ENCODE data around the gene TTYH3.

TTYH3 gene

DNA sequence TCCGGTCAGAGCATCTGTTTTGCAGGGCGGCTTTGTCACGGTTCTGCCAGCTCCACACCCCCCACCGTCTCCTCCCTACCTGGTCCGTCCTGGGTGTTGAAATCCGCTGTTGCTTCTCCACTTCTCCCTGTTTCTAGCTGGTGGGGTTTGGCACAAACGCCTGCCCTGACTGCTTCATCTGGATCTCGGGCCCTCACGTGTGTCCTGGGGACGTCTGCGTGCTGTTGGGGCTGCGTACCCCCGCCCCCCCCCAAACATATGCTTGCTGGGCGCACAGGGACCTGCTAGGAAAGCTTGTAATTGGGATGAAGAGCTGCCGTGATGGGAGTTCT is 67.5 kb downstream of the TTYH3 start:
- peak overlapping the region; percentile 63 for H3K4me3 Mint-ChIP-seq
- no peaks in the 10 kb centered on the region for H3K9me3 Mint-ChIP-seq (ENCODE audit: low read depth)
- H3K27me3 Mint-ChIP-seq: no peaks in the 10 kb centered on the region
- H3K36me3 Mint-ChIP-seq: no peaks in the 10 kb centered on the region
- H3K4me1 Mint-ChIP-seq (ENCODE audit: low read depth): peaks cover 25% of the 10 kb centered on the region
- H3K27ac Mint-ChIP-seq: peak overlapping the region; percentile 29

DNA sequence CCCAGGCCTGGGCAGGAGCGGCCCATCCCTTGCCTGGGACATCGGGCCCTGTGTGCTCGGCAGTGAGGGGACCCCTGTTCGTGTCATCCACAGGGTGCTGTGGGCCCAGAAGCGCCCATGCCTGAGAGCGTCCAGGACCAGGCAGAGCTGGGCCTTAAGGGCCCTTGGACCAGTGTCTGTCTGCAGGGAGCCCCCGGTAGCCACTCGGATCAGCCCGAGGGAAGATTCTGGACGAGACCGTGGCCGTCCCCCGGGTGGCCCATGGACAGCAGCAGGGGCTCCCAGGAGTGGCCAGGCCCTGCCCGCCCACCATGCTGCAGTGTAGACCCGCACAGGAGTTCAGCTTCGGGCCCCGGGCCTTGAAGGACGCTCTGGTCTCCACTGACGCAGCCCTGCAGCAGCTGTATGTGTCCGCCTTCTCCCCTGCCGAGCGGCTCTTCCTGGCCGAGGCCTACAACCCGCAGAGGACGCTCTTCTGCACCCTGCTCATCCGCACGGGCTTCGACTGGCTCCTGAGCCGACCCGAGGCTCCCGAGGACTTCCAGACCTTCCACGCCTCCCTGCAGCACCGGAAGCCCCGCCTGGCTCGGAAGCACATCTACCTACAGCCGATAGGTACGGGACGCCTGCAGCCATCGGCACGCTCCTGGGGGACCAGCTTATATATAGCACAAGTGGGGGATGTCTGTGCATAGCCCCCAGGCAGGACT is 68.5 kb downstream of the TTYH3 start:
- Mint-ChIP-seq H3K27me3 (no peaks in the 10 kb centered on the region), H3K4me3 (peak overlapping the region; percentile 32), H3K36me3 (no peaks in the 10 kb centered on the region), H3K27ac (no peak overlapping the region), H3K4me1 (ENCODE audit: low read depth) (peaks cover 25% of the 10 kb centered on the region), H3K9me3 (ENCODE audit: low read depth) (no peaks in the 10 kb centered on the region)

DNA sequence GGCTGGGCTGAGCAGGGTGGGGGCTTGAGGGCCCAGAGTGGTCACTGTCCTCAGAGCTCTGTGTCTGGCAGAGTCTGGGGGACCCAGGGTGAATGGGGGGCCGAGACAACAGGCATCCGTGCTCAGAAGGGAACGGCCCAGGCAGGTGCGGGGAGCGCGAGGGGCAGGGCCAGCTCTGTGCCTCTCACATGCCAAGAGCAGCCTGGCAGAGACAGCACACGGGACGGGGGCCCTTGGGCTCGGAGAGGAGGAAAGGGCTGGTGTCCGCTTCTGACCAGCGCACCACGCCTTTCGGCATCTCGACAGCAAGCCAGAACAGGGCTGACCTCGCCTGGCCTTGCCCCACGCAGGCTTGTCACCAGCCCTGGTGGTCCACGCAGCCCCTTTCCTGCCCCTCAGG is 69.6 kb downstream of the TTYH3 start:
- no peaks in the 10 kb centered on the region for H3K27me3 Mint-ChIP-seq
- H3K36me3 Mint-ChIP-seq: no peaks in the 10 kb centered on the region
- no peaks in the 10 kb centered on the region for H3K9me3 Mint-ChIP-seq (ENCODE audit: low read depth)
- peaks cover 25% of the 10 kb centered on the region for H3K4me1 Mint-ChIP-seq (ENCODE audit: low read depth)
- H3K27ac Mint-ChIP-seq: no peak overlapping the region
- no peak overlapping the region for H3K4me3 Mint-ChIP-seq

DNA sequence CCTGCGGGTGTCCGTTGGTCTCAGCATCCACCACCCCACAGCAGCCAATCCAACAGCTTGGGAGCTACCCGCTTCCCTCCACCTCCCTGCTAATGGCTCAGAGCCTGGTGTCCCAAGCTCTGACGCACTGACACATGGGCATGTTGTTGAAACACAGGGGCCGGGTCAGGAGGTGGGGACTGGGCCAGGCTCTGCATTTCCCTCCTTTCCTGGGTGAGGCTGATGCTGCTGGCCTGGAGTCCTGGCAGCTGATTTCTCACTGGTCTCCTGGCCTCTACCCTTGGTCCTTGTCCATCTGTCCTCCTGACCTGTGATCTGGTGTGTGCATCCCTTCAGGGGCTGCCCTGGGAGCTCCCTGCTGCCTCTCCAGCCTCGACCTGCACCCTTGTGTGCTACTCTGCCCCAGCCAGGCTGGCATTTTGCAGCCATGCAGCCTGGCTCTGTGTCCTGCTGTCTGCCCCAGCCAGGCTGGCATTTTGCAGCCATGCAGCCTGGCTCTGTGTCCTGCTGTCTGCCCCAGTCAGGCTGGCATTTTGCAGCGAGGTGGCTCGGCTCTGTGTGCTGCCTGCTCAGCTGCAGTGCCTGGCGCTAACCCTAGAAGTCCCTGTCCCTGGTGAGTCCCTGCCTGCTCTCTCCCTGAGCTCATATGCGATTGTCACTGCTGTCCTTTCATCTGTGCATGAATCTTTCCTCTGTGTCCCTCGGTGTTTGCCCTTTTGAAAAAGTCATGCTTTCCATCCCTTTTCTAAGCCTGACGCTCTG is 70.2 kb downstream of the TTYH3 start:
- no peaks in the 10 kb centered on the region for H3K27me3 Mint-ChIP-seq
- H3K9me3 Mint-ChIP-seq (ENCODE audit: low read depth): no peaks in the 10 kb centered on the region
- H3K4me3 Mint-ChIP-seq: no peak overlapping the region
- H3K27ac Mint-ChIP-seq: no peak overlapping the region
- H3K4me1 Mint-ChIP-seq (ENCODE audit: low read depth): peaks cover 25% of the 10 kb centered on the region
- H3K36me3 Mint-ChIP-seq: no peaks in the 10 kb centered on the region

DNA sequence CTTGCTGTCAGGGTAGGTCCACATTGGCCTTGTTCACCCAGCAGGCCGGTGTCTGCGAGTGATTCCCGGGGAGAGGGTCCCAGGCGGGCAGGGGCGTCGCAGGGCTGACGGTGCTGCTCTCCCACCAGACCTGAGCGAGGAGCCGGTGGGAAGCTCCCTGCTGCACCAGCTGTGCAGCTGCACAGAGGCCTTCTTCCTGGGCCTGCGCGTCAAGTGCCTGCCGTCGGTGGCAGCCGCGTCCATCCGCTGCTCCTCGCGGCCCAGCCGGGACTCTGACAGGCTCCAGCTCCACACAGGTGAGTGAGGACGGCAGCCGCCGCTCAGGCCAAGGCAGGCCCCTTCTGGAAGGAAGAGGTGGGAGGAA is 70.8 kb downstream of the TTYH3 start:
- no peak overlapping the region for H3K27ac Mint-ChIP-seq
- H3K4me1 Mint-ChIP-seq (ENCODE audit: low read depth): peaks cover 25% of the 10 kb centered on the region
- H3K27me3 Mint-ChIP-seq: no peaks in the 10 kb centered on the region
- no peaks in the 10 kb centered on the region for H3K36me3 Mint-ChIP-seq
- H3K9me3 Mint-ChIP-seq (ENCODE audit: low read depth): no peaks in the 10 kb centered on the region
- no peak overlapping the region for H3K4me3 Mint-ChIP-seq

DNA sequence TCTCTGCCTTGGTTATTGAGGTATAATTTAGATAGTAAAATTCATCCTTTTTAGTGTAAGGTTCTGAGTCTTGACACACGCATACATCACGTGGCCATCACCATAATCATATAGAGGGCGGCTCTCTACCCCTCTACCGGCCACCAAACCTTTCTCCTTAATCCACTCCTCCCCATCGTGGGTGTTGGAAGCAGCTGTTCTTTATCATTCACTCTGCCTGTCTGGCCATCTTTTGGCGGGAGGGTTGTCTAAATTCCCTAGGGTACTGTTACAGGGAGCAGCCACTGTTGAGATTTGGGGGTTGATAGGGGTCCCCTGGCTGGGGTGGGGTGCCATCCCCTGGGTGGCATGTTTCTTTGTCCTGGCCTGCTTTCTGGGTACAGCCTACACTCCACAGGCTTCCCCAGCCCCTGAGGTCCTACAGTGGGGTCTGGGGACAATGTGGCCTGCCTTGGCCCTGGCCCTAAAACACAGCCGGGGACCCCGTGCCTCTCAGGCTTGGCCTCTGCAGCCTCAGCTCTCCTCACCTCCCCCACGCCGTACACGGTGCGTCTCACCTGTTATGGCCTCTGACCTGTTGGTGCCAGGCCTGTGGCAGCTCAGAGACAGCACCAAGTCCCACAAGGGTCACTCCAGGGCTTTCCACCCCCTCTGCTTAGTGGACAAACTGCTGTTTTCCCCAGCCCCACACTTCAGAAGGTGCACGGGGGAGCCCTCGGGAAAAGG is 73.7 kb downstream of the TTYH3 start:
- Mint-ChIP-seq H3K27me3 (no peaks in the 10 kb centered on the region), H3K4me1 (ENCODE audit: low read depth) (peaks cover 15% of the 10 kb centered on the region), H3K36me3 (no peaks in the 10 kb centered on the region), H3K9me3 (ENCODE audit: low read depth) (no peaks in the 10 kb centered on the region), H3K27ac (no peak overlapping the region), H3K4me3 (no peak overlapping the region)

DNA sequence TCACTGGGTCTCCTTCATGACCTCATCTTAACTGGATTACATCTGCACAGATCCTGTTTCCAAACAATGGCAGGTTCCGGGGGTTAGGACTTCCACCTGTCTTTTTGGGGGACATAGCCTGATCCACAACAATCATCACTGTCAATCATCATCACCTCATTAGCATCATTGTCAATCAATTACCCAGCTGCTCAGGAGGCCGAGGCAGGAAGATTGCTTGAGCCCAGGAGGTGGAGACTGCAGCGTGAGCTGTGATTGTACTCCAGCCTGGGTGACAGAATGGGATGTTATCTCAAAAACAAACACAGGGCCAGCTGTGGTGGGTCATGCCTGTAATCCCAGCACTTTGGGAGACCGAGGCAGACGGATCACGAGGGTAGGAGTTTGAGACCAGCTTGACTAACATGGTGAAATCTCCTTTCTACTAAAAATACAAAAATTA is 74.9 kb downstream of the TTYH3 start:
- H3K27ac Mint-ChIP-seq: no peak overlapping the region
- H3K4me3 Mint-ChIP-seq: no peak overlapping the region
- H3K27me3 Mint-ChIP-seq: no peaks in the 10 kb centered on the region
- H3K36me3 Mint-ChIP-seq: no peaks in the 10 kb centered on the region
- H3K4me1 Mint-ChIP-seq (ENCODE audit: low read depth): peaks cover 22% of the 10 kb centered on the region
- no peaks in the 10 kb centered on the region for H3K9me3 Mint-ChIP-seq (ENCODE audit: low read depth)

DNA sequence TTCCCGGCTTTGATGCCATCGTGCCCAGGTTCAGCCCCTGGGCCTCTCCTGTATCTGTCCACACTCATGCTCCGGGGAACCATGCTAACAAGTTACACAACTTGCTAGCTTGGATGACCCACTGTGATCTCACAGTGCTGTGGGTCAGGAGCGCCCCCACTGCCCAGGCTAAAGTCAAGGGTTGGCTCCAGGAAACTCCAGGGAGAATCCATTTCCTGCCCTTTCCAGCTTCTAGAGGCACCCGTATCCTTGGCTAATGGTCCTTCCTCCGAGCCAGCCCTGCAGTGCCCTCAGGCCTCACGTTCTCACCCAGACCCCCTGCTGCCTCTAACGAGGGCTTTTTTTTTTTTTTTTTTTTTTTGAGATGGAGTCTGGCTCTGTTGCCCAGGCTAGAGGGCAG is 75.7 kb downstream of the TTYH3 start:
- Mint-ChIP-seq H3K27me3 (no peaks in the 10 kb centered on the region), H3K4me1 (ENCODE audit: low read depth) (peaks cover 22% of the 10 kb centered on the region), H3K36me3 (no peaks in the 10 kb centered on the region), H3K4me3 (no peak overlapping the region), H3K9me3 (ENCODE audit: low read depth) (no peaks in the 10 kb centered on the region), H3K27ac (no peak overlapping the region)

DNA sequence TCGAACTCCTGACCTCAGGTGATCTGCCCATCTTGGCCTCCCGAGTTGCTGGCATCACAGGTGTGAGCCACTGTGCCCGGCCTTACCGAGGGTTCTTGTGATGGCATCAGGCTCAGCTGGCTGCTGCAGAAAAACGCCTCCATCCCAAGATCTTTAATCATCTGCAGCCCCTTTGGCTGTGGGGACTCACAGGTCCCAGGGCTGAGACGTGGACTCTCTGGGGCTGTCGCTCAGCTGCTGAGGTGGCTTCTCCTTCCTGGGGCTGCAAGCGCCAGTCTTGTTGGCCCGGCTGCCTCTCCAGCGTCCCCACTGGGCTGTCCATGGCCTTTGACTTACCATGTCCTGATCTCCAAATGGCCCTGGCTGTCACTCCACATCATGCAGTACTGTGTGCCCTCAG is 76.3 kb downstream of the TTYH3 start:
- no peaks in the 10 kb centered on the region for H3K36me3 Mint-ChIP-seq
- no peak overlapping the region for H3K27ac Mint-ChIP-seq
- H3K9me3 Mint-ChIP-seq (ENCODE audit: low read depth): no peaks in the 10 kb centered on the region
- peaks cover 22% of the 10 kb centered on the region for H3K4me1 Mint-ChIP-seq (ENCODE audit: low read depth)
- H3K27me3 Mint-ChIP-seq: no peaks in the 10 kb centered on the region
- no peak overlapping the region for H3K4me3 Mint-ChIP-seq

DNA sequence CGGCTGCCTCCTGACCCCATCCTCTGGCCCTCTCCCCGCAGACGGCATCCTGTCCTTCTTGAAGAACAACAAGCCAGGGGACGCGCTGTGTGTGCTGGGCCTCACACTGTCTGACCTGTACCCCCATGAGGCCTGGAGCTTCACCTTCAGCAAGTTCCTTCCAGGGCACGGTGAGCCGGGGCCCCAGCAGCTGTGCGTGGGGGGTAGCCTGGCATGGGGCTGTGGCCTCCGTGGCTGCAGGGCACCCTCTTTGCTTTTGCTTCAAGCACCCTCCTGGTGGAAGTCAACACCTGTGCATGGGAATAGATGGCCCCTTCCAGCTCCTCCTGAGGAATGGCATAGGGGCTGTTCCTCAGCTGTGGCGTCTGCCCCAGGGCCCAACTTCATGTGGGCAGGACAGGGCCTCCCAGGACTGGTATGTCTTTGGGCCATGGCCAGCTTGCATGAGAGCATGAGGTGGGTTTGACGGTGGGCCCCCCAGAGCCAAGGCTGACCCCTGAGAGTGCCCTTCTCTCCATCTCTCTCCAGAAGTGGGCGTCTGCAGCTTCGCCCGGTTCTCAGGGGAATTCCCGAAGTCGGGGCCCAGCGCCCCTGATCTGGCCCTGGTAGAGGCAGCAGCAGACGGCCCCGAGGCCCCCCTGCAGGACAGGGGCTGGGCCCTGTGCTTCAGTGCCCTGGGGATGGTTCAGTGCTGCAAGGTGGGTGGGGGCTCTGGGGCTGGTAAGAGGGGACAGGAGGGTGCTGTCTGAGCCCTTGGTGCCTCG is 76.9 kb downstream of the TTYH3 start:
- Mint-ChIP-seq H3K27ac (no peak overlapping the region), H3K9me3 (ENCODE audit: low read depth) (no peaks in the 10 kb centered on the region), H3K27me3 (no peaks in the 10 kb centered on the region), H3K4me3 (no peak overlapping the region), H3K36me3 (no peaks in the 10 kb centered on the region), H3K4me1 (ENCODE audit: low read depth) (peaks cover 26% of the 10 kb centered on the region)

DNA sequence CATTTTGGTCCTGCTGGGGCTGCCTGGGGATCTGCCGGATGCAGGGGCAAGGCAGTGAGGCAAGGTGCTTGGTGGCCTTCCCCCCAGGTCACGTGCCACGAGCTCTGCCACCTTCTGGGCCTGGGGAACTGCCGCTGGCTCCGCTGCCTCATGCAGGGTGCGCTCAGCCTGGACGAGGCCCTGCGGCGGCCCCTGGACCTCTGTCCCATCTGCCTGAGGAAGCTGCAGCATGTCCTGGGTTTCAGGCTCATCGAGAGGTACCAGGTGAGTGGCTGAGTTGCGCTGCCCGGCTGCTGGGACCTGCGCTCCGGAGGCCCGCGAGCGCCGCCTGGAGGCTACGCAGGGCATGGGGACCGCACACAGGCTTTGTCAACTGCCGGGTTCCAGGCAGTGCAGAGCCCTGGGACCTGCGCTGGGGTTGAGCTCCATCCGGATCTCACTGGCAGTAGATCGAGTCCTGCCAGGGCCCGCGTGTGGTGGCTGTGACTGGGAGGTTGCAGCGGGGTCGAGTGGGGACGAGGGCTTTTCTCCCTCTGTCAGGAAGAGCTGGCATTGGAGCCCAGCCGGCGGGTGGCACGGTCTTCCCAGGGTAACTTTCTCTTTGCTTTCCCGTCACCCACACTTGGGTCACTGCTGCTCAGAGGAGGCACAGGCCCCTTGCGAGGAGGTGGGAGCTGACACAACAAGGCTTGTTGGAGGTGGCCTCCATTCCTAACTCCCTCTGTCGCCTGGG is 77.9 kb downstream of the TTYH3 start:
- no peaks in the 10 kb centered on the region for H3K9me3 Mint-ChIP-seq (ENCODE audit: low read depth)
- no peaks in the 10 kb centered on the region for H3K27me3 Mint-ChIP-seq
- H3K36me3 Mint-ChIP-seq: no peaks in the 10 kb centered on the region
- peaks cover 34% of the 10 kb centered on the region for H3K4me1 Mint-ChIP-seq (ENCODE audit: low read depth)
- H3K27ac Mint-ChIP-seq: no peak overlapping the region
- peak overlapping the region; percentile 46 for H3K4me3 Mint-ChIP-seq

DNA sequence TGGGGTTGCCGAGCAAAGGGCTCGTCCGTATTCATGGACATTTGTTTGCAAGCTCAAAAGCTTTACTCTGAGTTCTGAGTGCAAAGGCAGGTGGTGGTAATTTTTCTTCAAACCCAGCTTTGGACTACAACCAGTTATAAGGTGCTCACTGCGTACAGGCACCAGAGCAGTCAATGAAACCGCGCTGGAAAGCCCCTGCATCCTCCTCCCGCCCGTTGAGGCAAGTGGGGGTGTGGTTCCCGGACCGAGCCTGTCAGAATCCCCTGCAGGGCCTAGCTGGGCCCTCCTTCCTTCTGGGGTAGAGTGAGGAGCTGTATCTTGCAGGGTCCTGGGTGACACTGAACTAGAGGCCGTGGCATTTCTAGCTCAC is 78.5 kb downstream of the TTYH3 start:
- H3K27me3 Mint-ChIP-seq: no peaks in the 10 kb centered on the region
- H3K4me1 Mint-ChIP-seq (ENCODE audit: low read depth): peaks cover 40% of the 10 kb centered on the region
- no peaks in the 10 kb centered on the region for H3K36me3 Mint-ChIP-seq
- no peak overlapping the region for H3K27ac Mint-ChIP-seq
- H3K9me3 Mint-ChIP-seq (ENCODE audit: low read depth): no peaks in the 10 kb centered on the region
- peak overlapping the region; percentile 46 for H3K4me3 Mint-ChIP-seq

DNA sequence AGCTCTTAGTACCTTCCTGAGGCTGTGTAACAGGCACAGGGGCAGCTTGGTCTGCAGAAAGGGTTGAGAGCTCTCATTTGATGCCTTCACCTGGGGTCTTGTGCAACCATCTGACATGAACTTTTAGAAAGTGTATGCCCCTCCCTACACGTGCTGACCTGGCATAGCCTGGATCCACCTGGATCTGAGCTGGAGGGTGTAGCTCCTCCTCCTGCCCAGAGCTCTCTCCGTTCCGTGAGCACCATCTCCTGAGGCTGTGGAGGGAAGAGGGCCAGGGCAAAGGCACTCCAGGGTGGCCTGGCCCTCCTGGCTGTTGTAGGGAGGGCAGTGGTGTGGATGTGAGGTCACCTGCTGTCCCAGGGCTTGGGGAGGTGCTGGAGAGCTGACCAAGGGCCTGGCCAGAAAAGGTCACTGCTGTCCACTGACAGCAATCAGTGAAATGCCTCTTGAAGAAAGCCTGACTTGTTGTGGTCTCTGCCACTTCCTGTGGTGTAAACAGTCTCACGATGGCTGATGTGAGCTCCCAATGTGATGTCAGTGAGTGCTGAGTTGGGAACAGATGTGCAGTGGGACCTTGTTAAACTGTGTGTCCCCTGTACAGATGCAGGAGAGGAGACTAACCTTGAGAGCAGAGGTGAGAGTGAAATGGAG is 79.2 kb downstream of the TTYH3 start:
- peaks cover 47% of the 10 kb centered on the region for H3K4me1 Mint-ChIP-seq (ENCODE audit: low read depth)
- H3K4me3 Mint-ChIP-seq: no peak overlapping the region
- no peaks in the 10 kb centered on the region for H3K9me3 Mint-ChIP-seq (ENCODE audit: low read depth)
- H3K27ac Mint-ChIP-seq: no peak overlapping the region
- H3K27me3 Mint-ChIP-seq: no peaks in the 10 kb centered on the region
- no peaks in the 10 kb centered on the region for H3K36me3 Mint-ChIP-seq
